Measurements from ENCODE around the gene IFNLR1.

The IFNLR1 gene

DNA sequence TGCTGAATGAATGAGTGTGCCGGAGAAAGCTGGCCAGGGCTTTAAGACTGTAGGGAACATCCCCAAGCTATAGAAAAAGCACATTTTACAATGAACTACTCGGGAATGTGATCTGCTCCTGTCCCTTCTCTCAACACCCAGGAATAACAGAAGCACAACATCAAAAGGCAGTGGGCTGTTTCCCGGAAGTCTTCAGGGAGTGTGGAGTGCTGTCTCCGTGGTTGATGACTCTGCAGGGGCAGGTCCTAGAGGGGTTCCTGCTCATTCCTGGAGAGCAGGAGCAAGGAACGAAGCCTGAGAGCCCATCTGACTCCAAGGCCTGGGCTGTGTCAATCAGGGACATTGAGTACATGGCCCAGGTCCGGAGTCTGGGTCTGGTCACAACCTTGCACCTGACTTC, 39.3 kb downstream of the IFNLR1 start:
- DNase-seq (ENCODE audit: low read depth in 3 of 3) = no peak

DNA sequence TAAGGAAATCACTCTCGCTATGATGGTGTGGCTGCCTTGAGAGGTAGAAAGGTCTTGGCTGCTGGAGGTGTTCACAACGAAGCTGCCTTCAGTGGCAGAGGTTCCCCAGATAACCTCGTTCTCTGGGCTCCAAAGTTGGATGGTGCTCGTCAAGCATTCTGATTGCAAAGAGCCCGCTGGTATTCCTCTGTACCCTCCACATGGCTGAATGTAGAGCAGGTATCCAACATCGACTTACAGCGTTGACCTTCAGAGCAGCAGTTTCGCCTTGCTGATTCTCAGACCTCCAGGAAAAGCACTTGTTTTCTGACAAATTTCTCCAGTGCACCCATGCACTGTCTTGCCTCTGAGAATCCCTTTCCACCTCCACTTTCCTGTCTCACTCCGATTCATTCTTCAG, 39.9 kb downstream of the IFNLR1 start:
- DNase-seq (ENCODE audit: low read depth in 3 of 3) = no peak

- no peak for DNase-seq (ENCODE audit: low read depth in 3 of 3)
These were observed 44.2 kb downstream of the IFNLR1 start, which contains the start of gene IL22RA1 for GRCh38 chr1:24142546-24143534. IL22RA1 (minus strand) TSS chr1:24143140; CDS start chr1:24143082, 58 bp downstream.

- no peak for DNase-seq (ENCODE audit: low read depth in 3 of 3)
These were observed 45.6 kb downstream of the IFNLR1 start for GRCh38 chr1:24141311-24141997.

- no peak for DNase-seq (ENCODE audit: low read depth in 3 of 3)
These were observed 46.3 kb downstream of the IFNLR1 start for GRCh38 chr1:24140741-24141181.

- no peak for DNase-seq (ENCODE audit: low read depth in 3 of 3)
These were observed 47.2 kb downstream of the IFNLR1 start for GRCh38 chr1:24139841-24140425.

DNA sequence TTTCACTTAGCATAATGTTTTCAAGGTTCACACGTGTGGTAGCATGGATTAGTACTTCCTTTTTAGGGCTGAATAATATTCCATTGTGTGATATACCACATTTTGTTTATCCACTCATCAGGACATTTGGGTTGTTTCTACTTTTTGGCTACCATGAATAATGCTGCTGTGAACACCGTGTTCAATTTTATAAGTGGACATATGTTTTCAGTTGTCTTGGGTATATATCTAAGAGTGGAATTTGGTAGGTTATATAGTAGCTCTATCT, 47.9 kb downstream of the IFNLR1 start:
- no peak for DNase-seq (ENCODE audit: low read depth in 3 of 3)

- DNase-seq (ENCODE audit: low read depth in 3 of 3) = no peak
These were observed 48.4 kb downstream of the IFNLR1 start for GRCh38 chr1:24138476-24139221.

- DNase-seq (ENCODE audit: low read depth in 3 of 3) = no peak
These were observed 50.0 kb downstream of the IFNLR1 start for GRCh38 chr1:24136956-24137539.

DNA sequence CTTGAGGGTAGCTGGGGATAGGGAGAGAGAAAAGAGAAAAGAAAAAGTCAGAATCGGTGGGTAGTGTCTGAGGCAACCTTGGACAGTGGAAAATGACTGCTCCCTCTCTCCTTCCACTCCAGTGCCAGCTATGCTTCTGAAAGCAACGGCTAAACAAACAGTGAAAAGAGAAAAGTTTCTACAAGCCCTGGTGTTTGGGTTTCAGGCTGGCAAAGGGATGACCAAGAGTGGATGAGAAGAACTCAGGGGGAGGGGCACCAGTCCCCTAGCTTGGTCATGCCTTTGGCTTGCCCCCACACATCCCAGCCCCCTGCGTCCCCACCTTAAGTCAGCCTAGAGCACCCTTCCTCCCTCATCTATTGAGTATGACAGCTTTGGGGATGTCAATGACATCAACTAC, 52.7 kb downstream of the IFNLR1 start:
- DNase-seq (ENCODE audit: low read depth in 3 of 3) = no peak

DNA sequence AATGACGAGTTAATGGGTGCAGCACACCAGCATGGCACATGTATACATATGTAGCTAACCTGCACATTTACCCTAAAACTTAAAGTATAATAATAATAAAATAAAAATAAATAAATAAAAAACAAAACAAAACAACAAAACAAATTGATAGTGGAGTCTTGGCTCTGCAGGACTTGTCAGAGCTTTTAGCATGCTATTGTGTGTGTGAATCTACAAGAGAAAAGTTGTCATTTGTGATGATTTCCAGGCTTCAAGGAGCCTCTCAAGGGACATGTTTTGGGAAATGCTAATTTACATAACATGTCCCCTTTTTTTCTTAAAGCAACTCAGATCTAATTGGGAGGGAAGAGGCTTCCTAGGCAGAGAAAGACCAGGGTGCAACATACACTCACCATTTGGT, 53.3 kb downstream of the IFNLR1 start:
- no peak for DNase-seq (ENCODE audit: low read depth in 3 of 3)

DNA sequence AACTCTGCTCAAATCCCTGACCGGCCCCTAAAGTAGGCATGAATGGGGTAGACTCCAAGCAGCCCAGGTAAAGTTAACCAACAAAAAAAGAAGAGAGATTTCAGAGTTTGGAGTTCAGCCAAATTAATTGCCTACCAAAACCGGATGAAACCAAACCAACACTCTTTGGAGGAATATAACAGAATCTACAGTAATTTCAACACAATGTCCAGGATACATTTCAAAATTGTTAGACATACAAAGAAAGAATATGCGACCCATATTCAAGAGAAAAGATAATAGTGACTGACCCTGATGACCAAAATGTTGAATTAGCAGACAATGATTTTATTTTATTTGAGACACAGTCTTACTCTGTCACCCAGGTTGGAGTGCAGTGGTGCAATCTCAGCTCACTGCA, 56.7 kb downstream of the IFNLR1 start:
- DNase-seq (ENCODE audit: low read depth in 3 of 3) = no peak

- DNase-seq (ENCODE audit: low read depth in 3 of 3) = no peak
These were observed 59.2 kb downstream of the IFNLR1 start for GRCh38 chr1:24127801-24128363.

GRCh38 chr1:24127134-24127800, 59.8 kb downstream of the IFNLR1 start:
- no peak for DNase-seq (ENCODE audit: low read depth in 3 of 3)

DNA sequence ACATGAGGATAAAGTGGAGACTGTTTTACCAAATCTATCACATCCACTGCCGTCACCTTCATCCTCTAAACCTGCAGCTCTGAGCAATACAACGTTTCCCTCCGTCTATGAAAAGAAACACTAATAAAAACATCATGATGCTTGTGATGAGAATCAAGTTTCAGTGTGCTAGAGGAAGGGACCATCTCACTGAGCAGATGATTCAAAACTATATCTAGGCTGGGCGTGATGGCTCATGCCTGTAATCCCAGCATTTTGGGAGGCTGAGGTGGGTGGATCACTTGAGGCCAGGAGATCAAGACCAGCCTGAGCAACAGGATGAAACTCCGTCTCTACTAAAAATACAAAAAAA, 60.4 kb downstream of the IFNLR1 start:
- no peak for DNase-seq (ENCODE audit: low read depth in 3 of 3)

GRCh38 chr1:24126018-24126671, 60.9 kb downstream of the IFNLR1 start:
- DNase-seq (ENCODE audit: low read depth in 3 of 3) = no peak

- DNase-seq (ENCODE audit: low read depth in 3 of 3) = no peak
These were observed 61.6 kb downstream of the IFNLR1 start for GRCh38 chr1:24125456-24125855.

DNA sequence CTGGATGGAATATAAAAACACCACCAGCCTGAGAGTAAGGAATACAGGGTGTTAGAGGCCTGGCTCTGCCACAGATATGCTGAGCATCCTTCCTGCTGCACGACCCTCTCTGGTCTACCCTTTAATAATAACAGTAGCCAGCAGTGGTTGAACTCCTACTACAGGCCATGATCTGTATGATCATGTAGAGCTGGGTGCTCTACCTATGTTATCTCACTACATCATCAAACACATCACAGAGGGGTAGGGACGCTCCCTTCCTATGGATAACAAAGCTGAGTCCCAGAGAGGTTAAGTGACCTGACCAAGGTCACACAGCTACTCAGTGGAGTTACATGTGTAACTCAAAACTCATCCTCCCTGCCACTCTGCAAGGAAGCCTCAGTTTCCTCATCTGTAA, 62.1 kb downstream of the IFNLR1 start:
- DNase-seq (ENCODE audit: low read depth in 3 of 3) = no peak

DNA sequence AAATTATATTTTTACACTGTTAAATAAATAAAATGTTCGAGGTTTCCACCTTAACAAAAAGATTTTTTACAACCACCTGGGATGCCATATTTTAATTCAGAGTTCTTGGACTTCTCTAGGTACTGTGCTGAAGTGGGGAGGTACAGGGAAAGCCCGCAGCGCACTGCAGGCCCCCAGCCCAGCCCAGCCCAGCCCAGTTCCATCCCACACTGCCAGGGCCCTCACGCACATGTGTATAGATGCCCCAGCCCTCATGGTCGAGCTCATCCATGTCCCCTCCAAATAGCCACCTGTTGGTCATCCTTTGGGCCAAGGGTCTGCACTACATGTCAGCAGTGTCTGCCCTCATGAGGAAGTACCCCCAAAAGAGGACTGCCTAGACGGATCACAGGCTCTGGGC, 63.5 kb downstream of the IFNLR1 start:
- no peak for DNase-seq (ENCODE audit: low read depth in 3 of 3)

- DNase-seq (ENCODE audit: low read depth in 3 of 3) = no peak
These were observed 64.3 kb downstream of the IFNLR1 start for GRCh38 chr1:24122776-24123175.
